Activated T-helper 2 cell treated with anti-CD3 and anti-CD28 coated beads, Interferon-gamma antibody, Interleukin-2, Interleukin-4, amounts not matched to agents 10 μg/mL and 5 μg/mL and 100 μg/mL, durations not matched to agents 14 hours and 24 hours and 36 hours (primary cell): ENCODE results near the gene SNAP29. TPM values are rescaled to one million over a fixed set of nuclear protein-coding genes. Genes with fewer than 3 reads are reported as not detected.
A peak's percentile ranks its signal among the peaks of the same experiment; 100 is the strongest.
"Not testable (repeated sequence)": the region's sequence is repeated elsewhere in the genome, so short reads cannot be mapped to it uniquely, and the experiment has no call there.

Experiments
- DNase-seq: peaks from one replicate; pipeline ENCODE4 v3.0.0; 2021; ENCODE audit warnings: low spot score
- H3K27ac Mint-ChIP-seq: one replicate; pipeline ENCODE4 v1.8.0; 2021; ENCODE audit warnings: mixed read lengths
- H3K27me3 Mint-ChIP-seq: one replicate; pipeline ENCODE4 v1.8.0; 2021; ENCODE audit warnings: low read depth, mixed read lengths
- H3K36me3 Mint-ChIP-seq: one replicate; pipeline ENCODE4 v1.8.0; 2021; ENCODE audit warnings: low read depth, mixed read lengths
- H3K4me1 Mint-ChIP-seq: one replicate; pipeline ENCODE4 v1.8.0; 2021; ENCODE audit warnings: low read depth, mixed read lengths
- H3K4me3 Mint-ChIP-seq: one replicate; pipeline ENCODE4 v1.8.0; 2021; ENCODE audit warnings: low read depth, mild to moderate bottlenecking, moderate library complexity, mixed read lengths
- H3K9me3 Mint-ChIP-seq: one replicate; pipeline ENCODE4 v1.8.0; 2021; ENCODE audit warnings: mixed read lengths
- intact Hi-C: fragments of 100-400 bp; cut with micrococcal nuclease; formaldehyde crosslinking; loops from one replicate; pipeline ENCODE4 v1.15.1; 2023
- total RNA-seq: library from RNA; stranded (reverse); gene quantifications from 2 replicates; pipeline ENCODE4 v1.2.3, GENCODE V29; 2022

Gene SNAP29
- total RNA-seq, 1 donor from 2014 or later, result 31.4 TPM

DNA sequence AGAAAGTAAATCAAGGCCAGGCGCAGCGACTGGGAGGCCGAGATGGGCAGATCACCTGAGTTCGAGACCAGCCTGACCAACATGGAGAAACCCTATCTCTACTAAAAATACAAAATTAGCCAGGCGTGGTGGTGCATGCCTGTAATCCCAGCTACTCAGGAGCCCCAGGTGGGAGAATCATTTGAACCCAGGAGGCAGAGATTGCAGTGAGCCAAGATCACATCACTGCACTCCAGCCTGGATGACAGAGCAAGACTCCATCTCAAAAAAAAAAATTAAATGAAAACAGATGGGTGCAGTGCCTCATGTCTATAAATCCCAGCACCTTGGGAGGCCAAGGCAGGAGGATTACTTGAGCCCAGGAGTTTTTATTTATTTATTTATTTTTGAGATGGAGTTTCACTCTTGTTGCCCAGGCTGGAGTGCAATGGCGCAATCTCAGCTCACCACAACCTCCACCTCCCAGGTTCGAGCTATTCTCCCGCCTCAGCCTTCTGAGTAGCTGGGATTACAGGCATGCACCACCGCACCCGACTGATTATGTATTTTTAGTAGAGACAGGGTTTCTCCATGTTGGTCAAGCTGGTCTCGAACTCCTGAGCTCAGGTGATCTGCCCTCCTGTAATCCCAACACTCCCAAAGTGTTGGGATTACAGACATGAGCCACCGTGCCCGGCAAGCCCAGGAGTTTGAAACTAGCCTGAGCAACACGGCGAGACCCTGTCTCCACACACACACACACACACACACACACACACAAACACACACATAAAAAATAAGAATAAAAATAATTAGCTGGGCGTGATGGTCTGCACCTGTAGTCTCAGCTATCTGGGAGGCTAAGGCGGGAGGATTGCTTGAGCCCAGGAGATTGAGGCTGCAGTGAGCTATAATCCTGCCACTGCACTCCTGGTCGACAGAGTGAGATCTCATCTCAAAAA, 42.6 kb downstream of the SNAP29 start:
- H3K4me3 Mint-ChIP-seq, H3K9me3 Mint-ChIP-seq, intact Hi-C loops, H3K4me1 Mint-ChIP-seq, H3K27ac Mint-ChIP-seq, H3K36me3 Mint-ChIP-seq, DNase-seq: not testable (repeated sequence)
- H3K27me3 Mint-ChIP-seq, result peaks cover 18% of the 10 kb centered on the region

DNA sequence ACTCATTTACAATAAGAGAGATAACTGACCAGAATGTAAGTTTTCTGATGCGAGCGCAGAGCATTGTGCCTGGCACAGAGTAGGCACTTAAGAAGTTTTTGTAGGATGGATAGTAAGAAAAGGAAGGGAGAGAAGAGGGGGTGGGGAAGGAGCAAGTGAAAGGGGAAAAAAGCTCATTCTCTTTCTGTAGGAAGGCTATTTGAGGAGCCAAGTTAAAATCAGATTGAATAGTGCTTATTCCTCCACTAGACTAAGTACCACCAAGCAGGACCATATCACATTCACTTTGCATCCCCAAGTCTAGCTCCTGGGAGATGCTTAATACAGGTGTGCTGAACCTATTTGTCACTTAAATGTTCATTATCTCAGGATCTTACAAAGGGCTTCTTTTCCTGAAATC, 44.3 kb downstream of the SNAP29 start:
- H3K4me1 Mint-ChIP-seq, result no peaks in the 10 kb centered on the region
- intact Hi-C loops, result no loop called here
- H3K4me3 Mint-ChIP-seq, result no peak overlapping the region
- H3K36me3 Mint-ChIP-seq, result no peaks in the 10 kb centered on the region
- H3K9me3 Mint-ChIP-seq, result no peaks in the 10 kb centered on the region
- H3K27ac Mint-ChIP-seq, result no peak overlapping the region
- DNase-seq, result no peak
- H3K27me3 Mint-ChIP-seq, result peaks cover 19% of the 10 kb centered on the region

DNA sequence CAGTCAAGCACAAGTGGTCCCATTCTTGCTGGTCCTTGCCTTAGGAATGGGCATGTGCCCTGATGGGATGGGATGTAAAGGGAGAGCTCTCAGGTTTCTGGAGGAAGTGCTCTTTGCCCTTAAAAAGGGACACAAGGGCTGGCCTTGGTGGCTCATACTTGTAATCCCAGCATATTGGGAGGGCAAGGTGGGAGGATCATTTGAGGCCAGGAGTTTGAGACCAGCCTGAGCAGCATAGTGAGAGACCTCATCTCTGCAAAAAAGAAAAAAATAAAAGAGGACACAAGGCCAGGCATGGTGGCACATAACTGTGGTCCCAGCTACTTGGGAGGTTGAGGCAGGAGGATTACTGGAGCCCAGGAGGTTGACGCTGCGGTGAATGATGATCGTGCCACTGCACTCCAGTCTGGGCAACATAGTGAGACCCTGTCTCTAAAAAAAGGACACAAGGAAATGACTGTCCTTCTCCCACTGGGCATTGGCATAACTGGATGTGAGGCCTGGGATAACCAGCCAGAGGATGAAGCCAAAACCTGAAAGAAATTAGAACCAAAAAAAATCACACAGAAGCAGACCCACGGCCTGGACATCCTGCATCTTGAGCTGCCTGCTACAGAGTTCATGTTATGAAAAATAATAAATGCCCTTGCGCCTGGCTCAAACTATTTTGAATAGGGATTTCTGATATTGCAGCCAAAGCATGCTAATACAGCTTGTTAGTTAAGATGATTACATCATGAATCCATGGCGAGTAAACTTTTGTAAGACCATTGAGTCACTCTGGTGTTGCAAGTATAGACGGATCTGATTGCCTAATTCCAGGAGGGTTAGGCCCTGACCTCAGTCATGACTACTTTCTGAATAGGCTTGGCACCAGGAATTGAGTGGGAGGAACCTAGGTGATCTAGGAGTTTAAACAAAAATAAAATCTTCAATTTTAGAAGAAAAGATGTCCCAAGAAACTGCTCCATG, 45.5 kb downstream of the SNAP29 start:
- DNase-seq, result no peak
- Mint-ChIP-seq H3K9me3 (no peaks in the 10 kb centered on the region), H3K4me1 (no peaks in the 10 kb centered on the region), H3K36me3 (no peaks in the 10 kb centered on the region), H3K27ac (no peak overlapping the region), H3K4me3 (no peak overlapping the region), H3K27me3 (peaks cover 19% of the 10 kb centered on the region)
- intact Hi-C loops, result no loop called here

DNA sequence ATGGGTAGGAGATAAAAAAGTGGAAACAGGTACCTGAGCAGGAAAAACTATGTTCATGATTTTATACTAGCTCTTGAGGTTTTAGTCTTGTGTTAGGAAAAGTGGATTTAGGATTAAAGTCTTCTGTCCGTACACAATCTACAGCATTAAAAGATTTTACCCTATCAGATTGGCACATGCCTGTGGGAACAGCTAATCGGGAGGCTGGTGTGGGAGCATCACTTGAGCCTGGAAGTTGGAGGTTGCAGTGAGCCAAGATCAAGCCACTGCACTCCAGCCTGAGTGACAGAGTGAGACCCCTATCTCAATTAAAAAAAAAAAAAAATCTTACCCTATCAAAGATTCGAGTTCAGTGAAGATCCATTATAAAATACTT, 46.2 kb downstream of the SNAP29 start:
- Mint-ChIP-seq H3K4me3 (no peak overlapping the region), H3K4me1 (peaks cover under 1% of the 10 kb centered on the region), H3K36me3 (no peaks in the 10 kb centered on the region), H3K9me3 (no peaks in the 10 kb centered on the region), H3K27me3 (peaks cover 19% of the 10 kb centered on the region), H3K27ac (no peak overlapping the region)
- intact Hi-C loops, result no loop called here
- DNase-seq, result no peak

DNA sequence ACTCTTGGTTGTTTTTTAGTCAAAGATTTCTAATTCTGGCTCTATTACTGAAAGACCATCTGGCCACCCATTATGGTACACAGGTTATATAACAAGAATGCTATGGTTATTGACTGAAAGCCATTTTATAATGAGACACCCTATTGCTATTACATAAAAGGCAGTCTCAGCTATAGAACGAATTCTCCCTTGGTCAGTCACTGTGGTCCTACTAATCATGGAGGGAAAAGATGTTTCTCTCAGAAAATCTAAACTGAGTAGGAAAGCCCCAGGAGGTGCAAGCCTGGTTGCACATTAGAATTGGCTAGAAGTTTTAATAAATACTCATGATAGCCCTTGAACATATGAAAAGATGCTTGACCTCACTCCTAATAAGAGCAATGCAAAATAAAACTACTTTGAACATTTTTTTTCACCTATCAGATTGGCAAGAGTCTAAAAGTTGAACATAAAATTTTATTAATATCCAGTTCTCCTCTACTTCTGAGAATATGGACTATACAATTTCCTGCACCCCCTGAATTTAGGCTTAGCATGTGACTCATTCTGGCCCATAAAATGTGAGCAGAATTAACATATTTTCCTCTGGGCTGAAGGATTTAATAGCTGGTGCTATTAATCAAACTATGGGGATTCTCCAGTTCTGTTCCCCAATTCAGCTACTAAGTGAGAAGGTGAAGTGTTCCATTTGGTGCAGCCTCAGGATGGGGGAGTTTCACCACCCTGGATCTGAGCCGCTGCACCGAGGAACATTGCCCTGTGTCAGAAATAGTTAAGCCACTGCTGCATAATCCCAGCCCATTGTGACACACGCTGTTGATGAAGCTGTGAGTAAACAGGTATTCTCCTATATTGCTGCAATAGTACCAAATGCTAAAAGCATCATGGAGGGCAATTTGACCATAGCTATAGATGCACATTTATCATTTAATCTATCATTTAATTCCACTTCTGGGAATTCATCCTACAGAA, 46.9 kb downstream of the SNAP29 start:
- intact Hi-C loops, result no loop called here
- Mint-ChIP-seq H3K4me1 (peaks cover 2% of the 10 kb centered on the region), H3K27me3 (peaks cover 19% of the 10 kb centered on the region), H3K27ac (no peak overlapping the region), H3K9me3 (no peaks in the 10 kb centered on the region), H3K4me3 (no peak overlapping the region), H3K36me3 (no peaks in the 10 kb centered on the region)
- no peak for DNase-seq

DNA sequence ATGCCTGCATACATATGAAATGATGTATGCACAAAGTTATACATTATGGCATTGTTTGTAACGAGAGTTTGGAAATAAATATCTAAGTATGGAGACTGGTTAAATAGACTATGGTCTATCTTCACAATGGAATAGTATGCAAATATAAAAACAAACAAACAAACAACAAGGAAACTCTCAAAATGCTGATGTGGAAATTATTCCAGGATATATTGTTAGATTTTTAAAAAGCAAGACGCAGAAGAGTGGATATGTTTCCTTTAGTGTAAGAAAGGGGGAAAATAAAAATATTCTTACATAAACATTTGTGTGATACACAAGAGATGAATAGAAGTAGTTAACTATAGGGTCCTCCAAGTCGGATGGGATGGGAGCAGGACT, 47.6 kb downstream of the SNAP29 start:
- H3K36me3 Mint-ChIP-seq, result no peaks in the 10 kb centered on the region
- peaks cover 19% of the 10 kb centered on the region for H3K27me3 Mint-ChIP-seq
- no peak overlapping the region for H3K27ac Mint-ChIP-seq
- intact Hi-C loops, result no loop called here
- no peak overlapping the region for H3K4me3 Mint-ChIP-seq
- H3K9me3 Mint-ChIP-seq, result no peaks in the 10 kb centered on the region
- DNase-seq, result no peak
- H3K4me1 Mint-ChIP-seq, result peaks cover 2% of the 10 kb centered on the region

DNA sequence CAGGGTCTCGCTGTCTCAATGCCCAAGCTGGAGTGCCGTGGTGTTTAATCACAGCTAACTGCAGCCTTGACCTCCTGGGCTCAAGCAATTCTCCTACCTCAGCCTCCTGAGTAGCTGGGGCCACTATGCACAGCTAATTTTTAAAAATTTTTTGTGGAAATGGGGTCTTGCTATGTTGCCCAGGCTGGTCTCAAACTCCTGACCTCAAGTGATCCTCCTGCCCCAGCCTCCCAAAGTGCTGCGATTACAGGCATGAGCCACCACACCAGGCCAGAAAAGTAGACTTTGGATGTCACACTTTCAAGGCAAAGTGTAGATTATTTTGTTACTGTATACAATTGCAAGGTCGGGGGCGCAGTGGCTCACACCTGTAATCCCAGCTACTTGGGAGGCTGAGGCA, 49.9 kb downstream of the SNAP29 start:
- H3K27me3 Mint-ChIP-seq, result peaks cover 19% of the 10 kb centered on the region
- H3K4me3 Mint-ChIP-seq, DNase-seq, intact Hi-C loops, H3K27ac Mint-ChIP-seq, H3K9me3 Mint-ChIP-seq, H3K4me1 Mint-ChIP-seq, H3K36me3 Mint-ChIP-seq: not testable (repeated sequence)

DNA sequence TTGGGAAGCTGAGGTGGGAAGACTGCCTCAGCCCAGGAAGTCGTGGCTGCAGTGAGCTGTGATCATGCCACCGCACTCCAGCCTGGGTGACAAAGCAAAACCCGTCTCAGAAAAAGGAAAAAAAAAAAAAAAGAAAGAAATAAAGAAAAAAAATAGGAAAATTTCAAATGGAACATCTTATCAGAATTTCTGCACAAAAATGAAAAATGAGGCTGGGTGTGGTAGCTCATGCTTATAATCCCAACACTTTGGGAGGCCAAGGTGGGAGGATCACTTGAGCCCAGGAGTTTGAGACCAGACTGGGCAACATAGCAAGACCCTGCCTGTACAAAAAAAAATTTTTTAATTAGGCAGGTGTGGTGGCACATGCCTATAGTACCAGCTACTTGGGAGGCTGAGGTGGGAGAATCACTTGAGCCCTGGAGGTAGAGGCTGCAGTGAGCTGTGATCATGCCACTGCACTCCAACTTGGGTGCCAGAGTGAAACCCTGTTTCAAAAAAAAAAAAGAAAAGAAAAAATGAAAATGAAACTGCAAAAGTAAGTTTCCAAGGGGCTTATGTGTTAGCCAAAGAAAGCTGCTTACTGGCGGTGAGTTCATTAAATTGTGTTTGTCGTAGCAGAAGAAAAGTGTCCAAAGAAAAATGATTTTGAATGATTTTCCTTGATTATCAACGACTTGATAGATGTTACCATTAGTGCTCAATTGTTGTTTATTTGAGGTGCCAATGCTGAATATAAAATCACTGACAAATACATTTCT, 50.9 kb downstream of the SNAP29 start:
- intact Hi-C loops, result no loop called here
- Mint-ChIP-seq H3K27ac (no peak overlapping the region), H3K9me3 (no peaks in the 10 kb centered on the region), H3K27me3 (peaks cover 19% of the 10 kb centered on the region), H3K4me3 (no peak overlapping the region), H3K4me1 (peaks cover 2% of the 10 kb centered on the region), H3K36me3 (no peaks in the 10 kb centered on the region)
- DNase-seq, result no peak

DNA sequence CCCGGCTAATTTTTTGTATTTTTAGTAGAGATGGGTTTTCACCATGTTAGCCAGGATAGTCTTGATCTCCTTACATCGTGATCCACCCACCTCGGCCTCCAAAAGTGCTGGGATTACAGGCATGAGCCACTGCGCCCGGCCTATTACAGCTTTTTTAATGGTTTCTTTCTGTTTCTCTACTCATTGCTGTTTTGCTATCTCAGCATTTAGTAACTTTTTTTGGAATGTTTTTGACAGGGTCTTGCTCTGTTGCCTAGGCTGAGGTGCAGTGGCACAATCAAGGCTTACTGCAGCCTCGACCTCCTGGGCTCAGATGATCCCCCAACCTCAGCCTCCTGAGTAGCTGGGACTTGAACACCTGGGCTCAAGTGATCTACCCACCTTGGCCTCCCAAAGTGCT, 53.7 kb downstream of the SNAP29 start:
- H3K4me1 Mint-ChIP-seq, result peaks cover 8% of the 10 kb centered on the region

DNA sequence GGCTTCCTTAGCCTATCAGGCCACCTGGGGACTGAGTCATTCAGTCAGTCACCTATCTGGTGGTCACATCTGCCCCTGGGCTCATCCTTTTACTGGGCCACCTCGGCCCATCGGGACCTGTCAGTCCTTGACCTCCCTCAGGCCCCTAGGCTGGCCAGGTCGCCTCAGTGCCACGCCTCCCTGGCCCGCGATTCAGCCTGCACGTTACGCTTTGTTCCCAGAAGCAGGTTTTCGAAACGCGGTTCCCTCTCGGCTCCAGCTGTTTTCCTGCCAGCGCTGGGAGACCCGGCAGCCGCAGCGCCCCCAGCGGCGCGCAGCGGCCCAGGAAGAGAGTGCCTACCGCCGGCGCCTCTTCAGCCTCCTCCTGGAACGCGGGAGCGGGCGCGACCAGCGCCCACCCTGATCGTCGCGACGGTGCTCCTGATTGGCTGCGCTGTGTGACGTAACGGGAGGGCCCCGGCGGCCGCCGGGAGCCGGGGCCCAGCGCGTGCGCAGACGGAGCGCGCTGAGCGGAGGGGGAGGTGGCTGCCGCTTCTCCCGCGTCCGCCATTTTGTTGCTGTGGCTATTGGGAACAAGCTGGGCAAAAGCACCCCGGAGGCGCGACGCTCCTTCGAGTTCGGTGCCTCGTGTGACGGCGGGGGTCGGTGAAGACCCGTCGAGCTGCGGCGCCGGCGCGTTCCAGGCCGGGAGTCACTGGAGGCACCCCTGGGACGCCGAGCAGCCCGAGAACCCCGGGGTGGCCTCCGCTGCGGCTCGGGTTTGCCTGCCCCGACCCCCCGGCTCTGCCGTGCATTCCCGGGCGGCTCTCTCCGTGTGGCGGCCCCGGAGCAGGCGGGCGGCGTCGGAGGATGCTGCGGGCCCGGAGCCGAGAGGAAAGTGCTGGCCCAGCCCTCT, 58.4 kb downstream of the SNAP29 start, which contains the start of gene CRKL:
Gene CRKL, plus strand, starts transcription at position 492 of the 895 bp plus-strand sequence. CDS start 528 bp downstream, outside the sequence.
- H3K27me3 Mint-ChIP-seq, result peaks cover 3% of the 10 kb centered on the region
- H3K4me1 Mint-ChIP-seq, result peaks cover 27% of the 10 kb centered on the region
- peaks cover 35% of the 10 kb centered on the region for H3K36me3 Mint-ChIP-seq
- peak within 1 kb of the TSS; percentile 82 for H3K27ac Mint-ChIP-seq
- peak within 1 kb of the TSS; percentile 94 for H3K4me3 Mint-ChIP-seq
- intact Hi-C loops, result loop anchor here (1.0 to 5.0 kb wide), 2 partner anchors 59 to 85 kb away; partner anchors contain the start of genes PI4KA and THAP7
- DNase-seq, result peak; percentile 95
- H3K9me3 Mint-ChIP-seq, result no peaks in the 10 kb centered on the region

More for the DNA sequence above, 53.7 kb downstream of the SNAP29 start:
- Mint-ChIP-seq H3K36me3 (no peaks in the 10 kb centered on the region), H3K27ac (no peak overlapping the region), H3K27me3 (peaks cover 3% of the 10 kb centered on the region), H3K9me3 (no peaks in the 10 kb centered on the region), H3K4me3 (no peak overlapping the region)
- DNase-seq, result no peak
- intact Hi-C loops, result no loop called here
